K562 (cell line): ENCODE measurements around the gene THAP5. TPM values are rescaled to one million over a fixed set of nuclear protein-coding genes. Genes with fewer than 3 reads are reported as not detected.

Experiments used
- ARID1B ChIP-seq: fragments of 450-650 bp; IDR thresholded peaks from 2 replicates; pipeline ENCODE4 v1.6.1; 2016; ENCODE audit warnings: antibody characterized with exemption, mild to moderate bottlenecking, inconsistent platforms
- CCAR2 ChIP-seq: fragments of 200-400 bp; formaldehyde crosslinking; IDR thresholded peaks from 2 replicates; pipeline ENCODE4 v1.6.1; 2017; ENCODE audit warnings: mild to moderate bottlenecking, low read depth, low read length
- CEBPB ChIP-seq: fragments of 450-650 bp; IDR thresholded peaks from 2 replicates; pipeline ENCODE4 v1.6.1; 2016; ENCODE audit warnings: missing genetic modification characterization, missing compliant biosample characterization
- ETV1 ChIP-seq: fragments of 450-650 bp; conservative IDR thresholded peaks from 2 replicates; pipeline ENCODE4 v1.6.1; 2016; ENCODE audit warnings: missing genetic modification characterization, control low read depth, low read depth, missing compliant biosample characterization
- FOSL1 ChIP-seq: fragments of 200-800 bp; sonication (Bioruptor generic); conservative IDR thresholded peaks from 2 replicates; pipeline ENCODE4 v1.6.1; 2016; ENCODE audit warnings: missing genetic modification characterization, missing compliant biosample characterization
- GATAD2B ChIP-seq: fragments of 450-650 bp; IDR thresholded peaks from 2 replicates; pipeline ENCODE4 v1.6.1; 2017; ENCODE audit warnings: mild to moderate bottlenecking, borderline replicate concordance
- KLF10 ChIP-seq: fragments of 250-450 bp; sonication (Bioruptor Pico); IDR thresholded peaks from 2 replicates; pipeline ENCODE4 v1.6.1; 2021; ENCODE audit warnings: matching md5 sums
- MTA2 ChIP-seq: fragments of 450-650 bp; IDR thresholded peaks from 2 replicates; pipeline ENCODE4 v1.6.1; 2016; ENCODE audit warnings: low read depth
- NCOA2 ChIP-seq, 2 experiments: fragments of 450-650 bp; IDR thresholded peaks; 2 replicates each; pipeline ENCODE4 v1.6.1; 2018; ENCODE audit warnings: mild to moderate bottlenecking in 2 of 2, moderate library complexity in 1 of 2; ENCODE audit not compliant: partially characterized antibody in 2 of 2
- NFRKB ChIP-seq: fragments of 450-650 bp; IDR thresholded peaks from 2 replicates; pipeline ENCODE4 v1.6.1; 2016; ENCODE audit warnings: low read depth
- PHF20 ChIP-seq: fragments of 450-650 bp; IDR thresholded peaks from 2 replicates; pipeline ENCODE4 v1.6.1; 2018; ENCODE audit not compliant: partially characterized antibody
- SMAD4 ChIP-seq: fragments of 250-450 bp; sonication (Bioruptor Pico); conservative IDR thresholded peaks from 2 replicates; pipeline ENCODE4 v1.8.0; 2021; ENCODE audit warnings: inconsistent platforms, mild to moderate bottlenecking, moderate library complexity
- TEAD4 ChIP-seq, 2 experiments: sonication (generic) in 1 of 2; formaldehyde crosslinking in 1 of 2; IDR thresholded peaks; 2 replicates each; pipeline versions ENCODE4 v1.6.1 to v1.8.0; 2012 to 2022; ENCODE audit warnings: borderline replicate concordance in 1 of 2, inconsistent platforms in 1 of 2, low read length in 1 of 2, mild to moderate bottlenecking in 1 of 2, missing genetic modification reagents in 1 of 2
- ZC3H8 ChIP-seq: fragments of 450-650 bp; IDR thresholded peaks from 2 replicates; pipeline ENCODE4 v1.6.1; 2017
- ZFP1 ChIP-seq: fragments of 450-650 bp; formaldehyde crosslinking; IDR thresholded peaks from 2 replicates; pipeline ENCODE4 v1.4.0; 2020; ENCODE audit warnings: mild to moderate bottlenecking, mixed read lengths
- ZNF143 ChIP-seq: sonication (generic); formaldehyde crosslinking; IDR thresholded peaks from 2 replicates; pipeline ENCODE4 v1.9.0; 2022; ENCODE audit warnings: mild to moderate bottlenecking, missing genetic modification reagents
- ZNF175 ChIP-seq: fragments of 200-800 bp; sonication (Bioruptor generic); IDR thresholded peaks from 2 replicates; pipeline ENCODE4 v1.6.1; 2016; ENCODE audit warnings: low read depth, mild to moderate bottlenecking, missing genetic modification characterization, missing compliant biosample characterization
- ZNF384 ChIP-seq: IDR thresholded peaks from 2 replicates; pipeline ENCODE4 v1.6.1; 2012; ENCODE audit warnings: low read depth, low read length, improper control_type of control experiment
- ZNF561 ChIP-seq: fragments of 450-650 bp; formaldehyde crosslinking; conservative IDR thresholded peaks from 2 replicates; pipeline ENCODE4 v1.4.0; 2020; ENCODE audit warnings: mild to moderate bottlenecking, moderate library complexity
- ZNF785 ChIP-seq: fragments of 250-450 bp; sonication (Bioruptor Pico); IDR thresholded peaks from 2 replicates; pipeline ENCODE4 v1.4.0; 2020; ENCODE audit warnings: mild to moderate bottlenecking
- polyA plus RNA-seq, 8 experiments: library from polyadenylated mRNA; depleted of rRNA in 4 of 8; stranded (reverse) in 5 of 8; unstranded in 3 of 8; fragments of >200 nt; fragmentation: Nextera tagmentation in 2 of 8; fragmentation: Illumina TruSeq in 1 of 8; extraction: Ambion mirVana in 2 of 8; extraction: Trizol in 1 of 8; gene quantifications; 2 replicates each; pipeline versions ENCODE4 v1.2.1 to v1.2.3, GENCODE V29; 2011 to 2014; ENCODE audit warnings: inconsistent platforms in 1 of 8, missing spikeins in 1 of 8
- total RNA-seq, 7 experiments: library from RNA; depleted of rRNA in 6 of 7; stranded (reverse); fragments of >200 nt in 6 of 7; fragmentation: Illumina TruSeq in 2 of 7; extraction: Trizol in 2 of 7; gene quantifications; 2 replicates each; pipeline versions ENCODE4 v1.2.1 to v1.2.3, GENCODE V29; 2011 to 2021; ENCODE audit warnings: low replicate concordance in 1 of 7
- TF ChIP-seq, protein P1 (sequence below): fragments of 450-650 bp; IDR thresholded peaks from 2 replicates; pipeline ENCODE4 v1.6.1; 2016; ENCODE audit warnings: borderline replicate concordance
- TF ChIP-seq, protein P2 (sequence below), 2 experiments: fragments of 450-650 bp in 1 of 2; sonication (generic) in 1 of 2; formaldehyde crosslinking in 1 of 2; IDR thresholded peaks in 1 of 2; conservative IDR thresholded peaks in 1 of 2; 2 replicates each; pipeline versions ENCODE4 v1.6.1 to v1.8.1; 2016 to 2023; ENCODE audit warnings: mild to moderate bottlenecking in 2 of 2, moderate library complexity in 2 of 2, inconsistent platforms in 1 of 2, missing genetic modification reagents in 1 of 2
- TF ChIP-seq, protein P3 (sequence below): IDR thresholded peaks from 2 replicates; pipeline ENCODE4 v1.6.1; 2016; ENCODE audit warnings: missing genetic modification characterization, missing compliant biosample characterization
- TF ChIP-seq, protein P4 (sequence below): fragments of 250-450 bp; sonication (Bioruptor Pico); IDR thresholded peaks from 2 replicates; pipeline ENCODE4 v1.8.0; 2021; ENCODE audit warnings: mild to moderate bottlenecking, moderate library complexity

The THAP5 gene
- total and polyA plus RNA-seq, 9 of the 15 experiments (the other 6 are each of a cell fraction or from before 2014, with no cell fraction given), result 16.5 to 58.1 (median 28.2) TPM

DNA sequence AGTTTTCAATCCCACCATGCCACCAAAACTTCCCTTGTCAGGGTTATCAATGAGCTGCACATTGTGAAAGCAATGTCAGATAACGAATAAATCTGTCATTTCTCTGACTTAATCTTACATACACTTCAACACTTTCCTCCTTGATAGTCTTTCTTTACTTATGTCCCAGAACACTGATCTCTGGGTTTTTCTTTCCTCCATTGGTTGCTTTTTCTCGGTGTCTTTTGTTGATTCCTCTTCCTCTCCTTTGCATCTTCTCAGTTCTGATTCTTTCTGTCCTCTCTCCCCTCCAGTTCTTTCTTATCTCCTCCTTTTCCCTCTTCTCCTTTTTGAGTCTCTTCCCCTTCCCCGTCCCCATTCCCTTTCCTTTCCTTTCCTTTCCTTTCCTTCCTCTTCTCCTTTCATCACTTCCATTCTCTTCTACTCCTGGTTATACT, 16.8 kb upstream of the THAP5 start (continued):
- TF ChIP-seq FOSL1 (tag), result peak; percentile 24; the same call in 1 of the 2 replicates
- no peak for TF ChIP-seq ZNF143
- no peak for TF ChIP-seq PHF20
- TF ChIP-seq, protein P1, sequence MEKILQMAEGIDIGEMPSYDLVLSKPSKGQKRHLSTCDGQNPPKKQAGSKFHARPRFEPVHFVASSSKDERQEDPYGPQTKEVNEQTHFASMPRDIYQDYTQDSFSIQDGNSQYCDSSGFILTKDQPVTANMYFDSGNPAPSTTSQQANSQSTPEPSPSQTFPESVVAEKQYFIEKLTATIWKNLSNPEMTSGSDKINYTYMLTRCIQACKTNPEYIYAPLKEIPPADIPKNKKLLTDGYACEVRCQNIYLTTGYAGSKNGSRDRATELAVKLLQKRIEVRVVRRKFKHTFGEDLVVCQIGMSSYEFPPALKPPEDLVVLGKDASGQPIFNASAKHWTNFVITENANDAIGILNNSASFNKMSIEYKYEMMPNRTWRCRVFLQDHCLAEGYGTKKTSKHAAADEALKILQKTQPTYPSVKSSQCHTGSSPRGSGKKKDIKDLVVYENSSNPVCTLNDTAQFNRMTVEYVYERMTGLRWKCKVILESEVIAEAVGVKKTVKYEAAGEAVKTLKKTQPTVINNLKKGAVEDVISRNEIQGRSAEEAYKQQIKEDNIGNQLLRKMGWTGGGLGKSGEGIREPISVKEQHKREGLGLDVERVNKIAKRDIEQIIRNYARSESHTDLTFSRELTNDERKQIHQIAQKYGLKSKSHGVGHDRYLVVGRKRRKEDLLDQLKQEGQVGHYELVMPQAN, result peak; percentile 49; the same call in 1 of the 2 replicates
- peak; percentile 64; the same call in 1 of the 2 replicates for TF ChIP-seq ZC3H8
- TF ChIP-seq ETV1, result peak; percentile 31; the same call in 1 of the 2 replicates
- peak; percentile 94 for TF ChIP-seq MTA2
- TF ChIP-seq, protein P2, sequence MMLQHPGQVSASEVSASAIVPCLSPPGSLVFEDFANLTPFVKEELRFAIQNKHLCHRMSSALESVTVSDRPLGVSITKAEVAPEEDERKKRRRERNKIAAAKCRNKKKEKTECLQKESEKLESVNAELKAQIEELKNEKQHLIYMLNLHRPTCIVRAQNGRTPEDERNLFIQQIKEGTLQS (IDR thresholded peaks at IDR 0.05), result peak; percentile 36; the same call in 1 of the 2 replicates
- TF ChIP-seq, protein P2 (CRISPR knock-in tag; conservative IDR thresholded peaks at IDR 0.05), result no peak
- 0 out of 2 replicates have a peak, but pooled peaks have one; percentile 33 for TF ChIP-seq NFRKB
- TF ChIP-seq SMAD4 (CRISPR knock-in tag), result no peak
- TF ChIP-seq ZFP1 (CRISPR knock-in tag), result no peak
- no peak for TF ChIP-seq ZNF785
- peak; percentile 99 for TF ChIP-seq ARID1B
- TF ChIP-seq KLF10 (CRISPR knock-in tag), result no peak
- TF ChIP-seq ZNF561 (CRISPR knock-in tag), result no peak
- TF ChIP-seq, protein P3, sequence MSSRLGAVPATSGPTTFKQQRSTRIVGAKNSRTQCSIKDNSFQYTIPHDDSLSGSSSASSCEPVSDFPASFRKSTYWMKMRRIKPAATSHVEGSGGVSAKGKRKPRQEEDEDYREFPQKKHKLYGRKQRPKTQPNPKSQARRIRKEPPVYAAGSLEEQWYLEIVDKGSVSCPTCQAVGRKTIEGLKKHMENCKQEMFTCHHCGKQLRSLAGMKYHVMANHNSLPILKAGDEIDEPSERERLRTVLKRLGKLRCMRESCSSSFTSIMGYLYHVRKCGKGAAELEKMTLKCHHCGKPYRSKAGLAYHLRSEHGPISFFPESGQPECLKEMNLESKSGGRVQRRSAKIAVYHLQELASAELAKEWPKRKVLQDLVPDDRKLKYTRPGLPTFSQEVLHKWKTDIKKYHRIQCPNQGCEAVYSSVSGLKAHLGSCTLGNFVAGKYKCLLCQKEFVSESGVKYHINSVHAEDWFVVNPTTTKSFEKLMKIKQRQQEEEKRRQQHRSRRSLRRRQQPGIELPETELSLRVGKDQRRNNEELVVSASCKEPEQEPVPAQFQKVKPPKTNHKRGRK (tag), result peak; percentile 96
- TF ChIP-seq, protein P4, sequence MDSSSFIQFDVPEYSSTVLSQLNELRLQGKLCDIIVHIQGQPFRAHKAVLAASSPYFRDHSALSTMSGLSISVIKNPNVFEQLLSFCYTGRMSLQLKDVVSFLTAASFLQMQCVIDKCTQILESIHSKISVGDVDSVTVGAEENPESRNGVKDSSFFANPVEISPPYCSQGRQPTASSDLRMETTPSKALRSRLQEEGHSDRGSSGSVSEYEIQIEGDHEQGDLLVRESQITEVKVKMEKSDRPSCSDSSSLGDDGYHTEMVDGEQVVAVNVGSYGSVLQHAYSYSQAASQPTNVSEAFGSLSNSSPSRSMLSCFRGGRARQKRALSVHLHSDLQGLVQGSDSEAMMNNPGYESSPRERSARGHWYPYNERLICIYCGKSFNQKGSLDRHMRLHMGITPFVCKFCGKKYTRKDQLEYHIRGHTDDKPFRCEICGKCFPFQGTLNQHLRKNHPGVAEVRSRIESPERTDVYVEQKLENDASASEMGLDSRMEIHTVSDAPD, result no peak
- 0 out of 2 replicates have a peak, but pooled peaks have one; percentile 34 for TF ChIP-seq CEBPB (tag)
- TF ChIP-seq CCAR2, result no peak
- peak; percentile 98 for TF ChIP-seq TEAD4 (IDR thresholded peaks at IDR 0.05; ENCODE audit: low read length)
- no peak for TF ChIP-seq TEAD4 (CRISPR knock-in tag; IDR thresholded peaks at IDR 0.05; ENCODE audit: borderline replicate concordance)
- TF ChIP-seq ZNF175 (CRISPR knock-in tag), result no peak
- TF ChIP-seq NCOA2 (IDR thresholded peaks at IDR 0.05; ENCODE audit: partially characterized antibody in 2 of 2), result peak; percentile 60 to 70
- no peak for TF ChIP-seq ZNF384
- TF ChIP-seq GATAD2B, result peak; percentile 44; the same call in 1 of the 2 replicates
